ENCODE measurements around the gene ARAF.

DNA sequence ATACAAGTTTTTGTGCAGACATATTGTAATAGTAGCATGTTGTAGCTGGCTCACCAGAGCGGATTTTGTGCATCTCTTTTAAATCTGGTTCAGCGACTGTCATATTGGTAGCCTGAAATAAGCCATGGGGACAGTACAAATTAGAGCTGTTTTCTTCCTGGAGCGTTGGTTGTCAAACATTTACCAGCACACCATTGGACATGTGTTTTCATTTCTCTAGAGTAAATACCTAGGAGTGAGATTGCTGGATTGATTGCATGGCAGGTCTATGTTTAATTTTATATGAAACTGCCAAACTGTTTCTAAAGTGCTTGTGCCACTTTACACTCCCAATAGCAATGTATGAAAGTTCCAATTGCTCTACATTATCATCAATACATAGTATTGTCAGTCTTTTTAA is 2.6 kb upstream of the ARAF start:
- TF ChIP-seq EZH2phosphoT487 (IDR thresholded peaks at IDR 0.05; ENCODE audit: insufficient read depth, low read depth): no peak
- TF ChIP-seq EZH2 (IDR thresholded peaks at IDR 0.05; ENCODE audit: insufficient read depth, poor library complexity, severe bottlenecking): no peak

Data from GM23248 (cell line).